Fibroblast of pulmonary artery (primary cell): Measurements from ENCODE around the gene BBS10.
A peak's percentile ranks its signal among the peaks of the same experiment; 100 is the strongest.

ENCODE experiments used
- DNase-seq: peaks from one replicate; pipeline ENCODE4 v3.0.0-alpha.2; 2010; ENCODE audit warnings: low read depth
- H3K4me3 ChIP-seq: replicated peaks from 2 replicates; pipeline ENCODE4 v1.5.1; 2011; ENCODE audit warnings: low read depth, mild to moderate bottlenecking, control low read depth, low read length, moderate library complexity
- TF ChIP-seq, protein P1 (sequence below): IDR thresholded peaks from 2 replicates; pipeline ENCODE4 v1.5.1; 2011; ENCODE audit warnings: mild to moderate bottlenecking, control low read depth, low read length, inconsistent platforms; ENCODE audit errors: missing control alignments

BBS10 gene

DNA sequence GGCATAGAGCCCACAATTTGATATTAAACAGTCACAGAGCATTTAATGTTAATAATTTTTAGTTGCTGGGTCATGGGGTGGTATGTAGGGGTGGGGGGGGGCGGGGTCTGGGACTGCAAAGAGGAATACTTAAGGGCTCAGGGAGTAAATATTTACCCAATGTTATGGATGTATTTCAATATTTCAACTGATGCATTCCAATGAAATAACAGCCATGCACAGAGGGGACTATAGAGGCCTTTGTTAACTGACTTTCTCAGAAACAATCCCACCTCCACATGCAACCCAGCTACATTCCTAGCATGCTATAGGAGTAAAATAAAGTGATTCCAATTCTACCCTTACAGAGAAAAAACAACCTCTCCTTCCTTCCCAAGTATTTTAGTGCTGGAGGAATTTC lies 7.9 kb upstream of the BBS10 start:
- TF ChIP-seq, protein P1, sequence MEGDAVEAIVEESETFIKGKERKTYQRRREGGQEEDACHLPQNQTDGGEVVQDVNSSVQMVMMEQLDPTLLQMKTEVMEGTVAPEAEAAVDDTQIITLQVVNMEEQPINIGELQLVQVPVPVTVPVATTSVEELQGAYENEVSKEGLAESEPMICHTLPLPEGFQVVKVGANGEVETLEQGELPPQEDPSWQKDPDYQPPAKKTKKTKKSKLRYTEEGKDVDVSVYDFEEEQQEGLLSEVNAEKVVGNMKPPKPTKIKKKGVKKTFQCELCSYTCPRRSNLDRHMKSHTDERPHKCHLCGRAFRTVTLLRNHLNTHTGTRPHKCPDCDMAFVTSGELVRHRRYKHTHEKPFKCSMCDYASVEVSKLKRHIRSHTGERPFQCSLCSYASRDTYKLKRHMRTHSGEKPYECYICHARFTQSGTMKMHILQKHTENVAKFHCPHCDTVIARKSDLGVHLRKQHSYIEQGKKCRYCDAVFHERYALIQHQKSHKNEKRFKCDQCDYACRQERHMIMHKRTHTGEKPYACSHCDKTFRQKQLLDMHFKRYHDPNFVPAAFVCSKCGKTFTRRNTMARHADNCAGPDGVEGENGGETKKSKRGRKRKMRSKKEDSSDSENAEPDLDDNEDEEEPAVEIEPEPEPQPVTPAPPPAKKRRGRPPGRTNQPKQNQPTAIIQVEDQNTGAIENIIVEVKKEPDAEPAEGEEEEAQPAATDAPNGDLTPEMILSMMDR, result no peak
- no peak overlapping the region for H3K4me3 ChIP-seq
- DNase-seq, result no peak

DNA sequence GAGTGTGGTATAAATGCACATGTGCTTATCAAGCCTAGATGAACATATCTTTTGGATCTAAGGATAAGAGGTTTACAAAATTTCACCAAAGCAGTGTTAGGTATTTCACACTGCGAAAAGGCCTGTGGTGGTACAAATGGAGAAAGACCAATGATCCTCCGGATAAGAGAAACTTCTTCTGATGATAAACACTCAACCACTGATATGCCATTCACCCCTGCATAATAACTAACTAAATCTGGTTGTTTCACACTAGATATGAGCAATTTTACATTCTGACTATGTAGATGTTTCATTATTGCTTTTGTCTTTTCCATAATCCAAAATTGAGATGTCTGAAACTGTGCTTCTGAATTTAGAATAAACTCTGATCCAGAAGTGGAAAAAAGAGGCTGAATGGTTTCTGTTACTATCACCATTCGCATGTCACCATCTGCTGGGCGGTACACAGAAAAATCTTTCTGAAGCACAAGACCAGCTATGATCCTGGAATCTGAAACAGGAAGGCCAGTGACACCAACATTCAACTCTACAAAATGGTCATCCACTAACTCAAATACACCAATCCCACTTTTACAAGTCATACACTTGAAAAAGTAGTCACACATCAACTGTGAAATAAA lies 1.3 kb downstream of the BBS10 start:
- DNase-seq, result peak; percentile 82
- H3K4me3 ChIP-seq, result peak overlapping the region; percentile 89
- TF ChIP-seq, protein P1, result peak; percentile 58

DNA sequence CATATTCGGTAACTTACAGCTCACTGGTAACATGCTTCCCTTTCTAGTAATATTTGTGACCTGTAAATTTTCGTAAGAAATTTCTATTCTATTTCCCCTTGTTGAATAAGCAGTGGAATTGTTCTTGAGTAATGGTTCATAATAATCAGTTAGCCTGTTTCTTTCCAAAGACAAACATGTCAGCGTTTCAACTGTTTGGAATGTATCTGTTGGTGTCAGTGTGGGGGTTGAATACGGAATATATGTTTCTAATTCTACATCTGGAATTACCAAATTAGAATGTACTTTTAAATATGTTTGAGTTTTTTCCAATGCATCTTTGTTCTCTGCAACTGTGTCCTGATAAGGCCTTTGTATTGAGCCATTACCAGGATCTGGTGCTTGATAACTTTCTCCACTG lies 2.0 kb downstream of the BBS10 start:
- TF ChIP-seq, protein P1, result no peak
- H3K4me3 ChIP-seq, result no peak overlapping the region
- DNase-seq, result peak; percentile 40

DNA sequence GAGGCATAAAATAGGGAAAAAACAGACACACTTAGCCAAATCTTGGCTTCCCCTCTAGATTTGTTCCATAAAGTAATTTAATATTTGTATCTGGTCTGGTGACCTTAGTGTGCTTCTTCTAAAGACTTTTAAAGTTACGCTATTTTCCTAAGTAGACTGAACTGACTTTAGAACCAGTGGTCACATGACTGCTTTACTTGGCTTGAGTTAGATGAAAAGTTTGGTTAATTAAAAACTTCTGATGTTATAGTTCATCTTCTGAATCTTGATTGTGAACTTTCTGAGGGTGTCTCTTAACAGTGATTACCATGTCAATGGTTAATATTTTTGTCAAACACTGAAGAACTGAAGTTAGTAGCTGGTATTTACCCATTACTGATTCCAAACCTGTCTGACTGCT lies 2.6 kb downstream of the BBS10 start:
- no peak for DNase-seq
- no peak overlapping the region for H3K4me3 ChIP-seq
- TF ChIP-seq, protein P1, result no peak

DNA sequence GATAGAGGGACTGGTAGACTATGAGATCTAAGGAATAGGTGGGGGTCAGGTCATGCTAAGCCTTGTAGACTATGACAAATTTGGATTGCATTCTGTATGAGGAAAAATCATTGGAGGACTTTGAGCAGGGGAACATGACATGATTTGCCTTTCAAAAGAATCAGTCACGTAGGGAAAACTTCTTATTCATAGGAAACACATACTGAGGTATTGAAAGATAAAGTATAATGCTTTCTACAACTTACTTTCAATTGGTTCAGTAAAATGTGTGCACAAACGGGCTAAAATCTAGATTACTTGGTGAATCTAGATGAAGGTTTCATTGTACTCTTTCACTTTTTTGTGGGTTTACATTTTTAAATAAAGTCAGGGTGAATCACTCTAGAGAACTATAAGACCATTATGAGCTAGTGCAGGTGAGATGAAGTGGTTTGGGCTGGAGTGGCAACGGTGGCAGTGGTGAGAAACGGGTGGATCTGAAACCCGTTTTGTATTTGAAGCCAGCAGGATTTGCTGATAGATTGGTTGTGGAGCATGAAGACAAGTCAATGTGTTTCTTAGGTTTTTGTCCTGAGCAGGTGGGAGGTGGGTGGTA lies 6.7 kb downstream of the BBS10 start:
- H3K4me3 ChIP-seq, result no peak overlapping the region
- TF ChIP-seq, protein P1, result no peak
- DNase-seq, result peak; percentile 41

DNA sequence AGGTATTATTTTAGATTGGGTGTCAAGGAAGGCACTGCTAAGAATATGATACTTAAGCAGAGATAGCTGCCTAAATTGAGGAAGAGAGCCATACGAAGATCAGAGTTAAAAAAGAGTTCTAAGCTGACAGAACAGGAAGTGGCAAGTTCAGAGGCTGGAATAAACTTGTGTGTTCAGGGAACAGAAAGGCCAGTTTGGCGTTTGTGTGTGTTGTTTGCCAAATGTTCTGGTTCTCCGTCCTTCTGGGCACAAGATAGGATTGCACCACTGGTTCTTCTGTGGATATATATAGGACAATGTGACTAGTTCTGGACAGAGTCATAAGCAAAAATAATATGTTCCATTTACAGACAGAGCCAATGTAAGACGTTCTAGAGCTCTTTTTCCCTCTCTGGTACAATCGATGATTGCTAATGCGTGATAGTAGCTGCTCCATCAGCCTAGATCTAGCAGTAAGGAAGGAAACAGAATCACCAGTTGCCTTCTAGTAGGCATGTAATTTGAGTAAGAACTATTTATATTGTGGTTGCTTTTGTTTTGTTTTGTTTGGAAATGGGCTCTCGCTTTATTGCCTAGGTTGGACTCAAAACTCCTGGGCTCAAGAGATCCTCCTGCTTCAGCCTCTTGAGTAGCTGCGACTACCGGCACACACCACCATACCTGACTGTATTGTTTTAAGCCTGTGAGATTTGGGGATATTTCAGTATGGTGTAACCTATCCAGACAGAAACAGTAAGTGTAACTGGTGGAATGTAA lies 7.4 kb downstream of the BBS10 start:
- H3K4me3 ChIP-seq, result no peak overlapping the region
- TF ChIP-seq, protein P1, result no peak
- DNase-seq, result no peak
